SH-SY5Y (cell line): ENCODE data around the gene SLC24A3.

Experiments
- GATA2 ChIP-seq: IDR thresholded peaks from 2 replicates; pipeline ENCODE4 v1.6.1; 2011; ENCODE audit warnings: mild to moderate bottlenecking, low read depth, low read length
- GATA3 ChIP-seq: IDR thresholded peaks from 2 replicates; pipeline ENCODE4 v1.6.1; 2011; ENCODE audit warnings: low read depth, mild to moderate bottlenecking, low read length, moderate library complexity

- TF ChIP-seq GATA2, result no peak
- no peak for TF ChIP-seq GATA3
Measured at GRCh38 chr20:19506021-19506420, 293.6 kb downstream of the SLC24A3 start.
